NCI-H510A (cell line): ENCODE measurements around the gene ATXN7L3.
"Not testable (repeated sequence)": the region's sequence is repeated elsewhere in the genome, so short reads cannot be mapped to it uniquely, and the experiment has no call there.

Experiments used
- DNase-seq: peaks from one replicate; lab custom pipeline; 2025; lab: John Stamatoyannopoulos, UW

The ATXN7L3 gene

GRCh38 chr17:44174427-44174826 lies 25.3 kb downstream of the ATXN7L3 start:
- DNase-seq = no peak

DNA sequence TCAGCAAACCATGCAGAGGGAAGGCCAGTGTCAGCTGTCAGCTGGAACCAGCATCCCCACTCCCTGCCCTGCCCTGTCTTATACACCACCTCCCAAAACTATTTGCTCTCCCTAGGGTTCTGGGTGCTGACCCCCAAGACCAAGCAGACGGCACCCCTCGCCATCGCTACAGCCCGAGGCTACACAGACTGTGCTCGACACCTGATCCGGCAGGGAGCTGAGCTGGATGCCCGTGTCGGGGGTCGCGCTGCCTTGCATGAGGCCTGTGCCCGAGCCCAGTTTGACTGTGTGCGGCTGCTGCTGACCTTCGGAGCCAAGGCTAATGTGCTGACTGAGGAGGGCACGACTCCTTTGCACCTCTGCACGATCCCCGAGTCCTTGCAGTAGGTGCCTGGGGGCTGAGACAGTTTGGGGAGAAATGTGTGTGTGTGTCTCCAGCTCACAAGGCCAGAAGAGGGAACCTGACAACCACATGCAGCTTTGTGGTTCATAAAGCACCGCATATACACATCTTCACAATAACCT lies 27.7 kb downstream of the ATXN7L3 start:
- DNase-seq = no peak

- DNase-seq = no peak
Measured at GRCh38 chr17:44170499-44171201, 29.0 kb downstream of the ATXN7L3 start, which contains the start of gene ASB16. Gene ASB16, plus strand, starts transcription at chr17:44170704. Its CDS starts 86 bp downstream, at chr17:44170790.

- DNase-seq = no peak
Measured at GRCh38 chr17:44170135-44170498, 29.6 kb downstream of the ATXN7L3 start.

- no peak for DNase-seq
Measured at GRCh38 chr17:44167181-44167861, 32.4 kb downstream of the ATXN7L3 start.

DNA sequence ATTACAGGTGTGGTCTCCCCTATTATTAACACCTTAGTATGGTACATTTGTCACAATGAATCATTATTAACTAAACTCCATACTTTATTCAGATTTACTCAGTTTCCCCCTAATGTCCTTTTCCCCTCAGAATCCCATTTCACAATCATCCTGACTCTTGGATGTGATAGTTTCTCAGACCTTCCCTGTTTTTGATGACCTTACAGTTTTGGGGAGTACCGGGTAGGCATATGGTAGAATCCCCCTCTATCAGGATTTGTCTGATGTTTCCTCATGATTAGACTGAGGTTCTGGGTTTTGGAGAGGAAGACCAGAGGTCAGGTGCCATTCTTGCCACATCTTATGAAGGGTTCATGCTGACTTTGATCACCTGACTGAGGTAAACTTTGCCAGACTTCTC lies 35.2 kb downstream of the ATXN7L3 start:
- DNase-seq = no peak

GRCh38 chr17:44159519-44160210 lies 40.0 kb downstream of the ATXN7L3 start:
- DNase-seq = no peak

DNA sequence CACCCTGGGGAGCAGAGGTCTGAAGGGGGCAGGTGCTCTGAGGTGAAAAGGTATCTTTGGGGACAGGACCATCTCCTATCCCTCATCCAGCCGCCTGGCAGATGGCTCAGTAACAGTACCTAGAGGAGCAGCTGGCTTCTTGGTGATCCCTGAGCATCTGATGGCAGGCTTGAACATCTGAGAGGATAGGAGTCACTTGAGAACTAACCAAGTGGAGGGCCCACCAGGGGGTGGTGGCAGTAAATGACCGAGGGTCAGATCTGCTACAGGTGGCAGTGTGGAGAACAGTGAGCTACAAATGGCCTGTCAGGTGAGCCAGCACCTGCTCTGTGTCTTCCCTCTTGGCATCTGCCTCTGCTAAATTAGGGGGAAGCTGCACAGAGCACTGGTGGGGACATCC lies 44.2 kb downstream of the ATXN7L3 start:
- DNase-seq = peak; percentile 58

DNA sequence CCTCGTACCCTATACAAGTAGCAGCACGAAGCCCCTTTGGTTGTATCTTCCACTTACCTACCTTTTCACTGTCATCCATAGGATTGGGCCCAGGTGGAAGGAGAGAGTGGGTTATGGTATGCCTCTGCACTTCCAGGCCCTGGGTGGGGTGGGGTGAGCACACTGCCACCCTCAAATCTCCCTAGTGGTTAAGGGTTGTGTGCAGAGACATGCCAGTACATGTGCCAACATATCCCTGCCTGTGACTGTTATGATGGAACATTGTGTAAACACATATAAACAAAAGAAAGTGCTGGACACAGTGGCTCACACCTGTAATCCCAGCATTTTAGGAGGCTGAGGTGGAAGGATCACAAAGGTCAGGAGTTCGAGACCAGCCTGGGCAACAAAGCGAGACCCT lies 46.8 kb downstream of the ATXN7L3 start:
- no peak for DNase-seq

DNA sequence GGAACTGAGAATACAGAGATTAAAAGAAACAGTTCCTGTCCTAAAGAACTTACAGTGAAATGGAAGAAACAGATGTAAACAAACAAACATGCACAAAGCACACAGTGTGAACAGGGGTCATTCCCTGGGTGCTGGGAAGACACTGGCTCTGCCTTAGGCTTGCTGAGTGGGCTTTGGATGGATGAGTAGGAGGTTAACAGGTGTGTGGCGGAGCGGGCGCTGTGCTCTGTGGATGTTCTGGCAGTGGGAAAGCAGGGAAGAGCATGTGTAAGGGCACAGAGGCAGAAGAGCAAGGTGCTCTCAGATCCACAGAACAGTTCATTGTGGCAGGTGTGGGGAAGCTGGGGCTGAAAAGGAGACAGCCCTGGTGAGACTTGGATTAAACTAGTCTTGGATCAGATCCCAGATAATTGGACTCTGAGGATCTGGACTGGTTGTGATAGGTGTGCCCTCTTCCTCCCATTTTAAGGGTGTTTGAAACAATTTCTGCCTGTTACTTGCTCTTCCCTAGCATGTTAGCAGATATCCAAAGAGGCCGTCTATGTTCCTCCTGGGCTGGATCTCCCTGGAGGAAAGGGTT lies 49.8 kb downstream of the ATXN7L3 start:
- DNase-seq = no peak

DNA sequence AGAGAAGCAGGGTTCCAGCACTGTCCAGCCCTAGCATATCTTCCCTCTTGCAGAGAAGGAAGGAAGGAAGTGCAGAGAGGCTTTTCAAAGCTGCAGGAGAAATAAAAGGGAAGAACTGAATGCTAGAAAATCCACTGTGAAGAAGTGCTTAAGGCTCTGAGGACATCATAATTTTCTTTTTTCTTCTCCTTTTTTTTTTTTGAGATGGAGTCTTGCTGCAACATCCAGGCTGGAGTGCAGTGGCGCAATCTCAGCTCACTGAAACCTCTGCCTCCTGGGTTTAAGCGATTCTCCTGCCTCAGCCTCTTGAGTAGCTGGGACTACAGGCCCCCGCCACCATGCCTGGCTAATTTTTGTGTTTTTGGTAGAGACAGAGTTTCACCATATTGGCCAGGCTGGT lies 50.6 kb downstream of the ATXN7L3 start:
- DNase-seq = not testable (repeated sequence)

DNA sequence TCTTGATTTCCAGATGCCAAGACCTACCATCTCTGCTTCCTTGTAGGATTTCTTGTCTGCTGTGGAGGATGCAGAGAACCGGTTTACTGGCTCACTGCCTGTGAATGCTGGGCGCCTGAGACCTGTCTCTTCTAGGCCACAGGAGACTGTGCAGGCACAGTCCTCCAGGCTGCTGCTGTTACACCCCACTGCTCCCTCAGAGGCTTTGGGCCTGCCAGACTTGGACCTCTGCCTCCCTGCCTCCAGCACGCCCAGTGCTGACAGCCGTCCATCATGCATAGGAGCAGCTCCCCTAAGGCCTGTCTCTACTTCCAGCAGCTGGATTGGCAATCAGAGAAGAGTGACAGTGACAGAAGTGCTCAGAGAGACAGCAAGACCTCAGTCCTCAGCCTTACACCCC lies 51.9 kb downstream of the ATXN7L3 start:
- DNase-seq = no peak

GRCh38 chr17:44146375-44147346 lies 53.0 kb downstream of the ATXN7L3 start:
- DNase-seq = no peak

DNA sequence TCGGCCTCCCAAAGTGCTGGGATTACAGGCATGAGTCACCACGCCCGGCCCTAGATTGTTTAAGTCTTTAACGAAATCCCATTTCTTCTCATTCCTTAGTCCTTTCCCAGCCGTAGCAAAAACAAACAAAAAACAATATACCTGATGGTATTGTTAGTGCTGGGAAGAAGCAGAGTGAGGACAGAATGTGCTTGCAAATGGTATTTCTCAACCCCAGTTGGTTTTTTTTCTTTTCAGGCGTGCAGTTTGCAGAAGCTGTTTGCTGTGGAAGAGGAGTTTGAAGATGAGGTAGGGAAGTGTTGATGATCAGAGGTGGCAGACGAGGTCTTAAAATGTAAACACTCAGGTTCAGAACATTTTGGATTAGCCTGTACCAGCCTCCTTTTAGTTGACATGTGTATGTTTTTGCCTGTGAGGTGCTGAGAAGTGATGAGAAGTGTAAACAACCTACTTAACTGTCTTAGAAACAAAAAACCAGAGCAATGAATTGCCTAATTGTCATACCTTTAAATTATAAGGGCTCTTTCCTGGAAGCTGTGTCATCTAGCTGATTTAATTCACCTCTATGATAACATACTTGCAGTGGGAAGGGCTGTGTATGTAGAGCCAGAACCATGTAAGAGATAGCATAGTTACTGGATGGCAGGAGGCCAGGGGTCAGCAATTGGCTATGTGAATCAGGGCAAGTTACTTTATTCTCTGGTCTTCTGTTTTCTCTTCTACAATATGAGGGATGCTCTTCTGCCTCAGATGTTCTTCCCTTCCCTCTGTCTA lies 54.5 kb downstream of the ATXN7L3 start:
- DNase-seq = no peak

DNA sequence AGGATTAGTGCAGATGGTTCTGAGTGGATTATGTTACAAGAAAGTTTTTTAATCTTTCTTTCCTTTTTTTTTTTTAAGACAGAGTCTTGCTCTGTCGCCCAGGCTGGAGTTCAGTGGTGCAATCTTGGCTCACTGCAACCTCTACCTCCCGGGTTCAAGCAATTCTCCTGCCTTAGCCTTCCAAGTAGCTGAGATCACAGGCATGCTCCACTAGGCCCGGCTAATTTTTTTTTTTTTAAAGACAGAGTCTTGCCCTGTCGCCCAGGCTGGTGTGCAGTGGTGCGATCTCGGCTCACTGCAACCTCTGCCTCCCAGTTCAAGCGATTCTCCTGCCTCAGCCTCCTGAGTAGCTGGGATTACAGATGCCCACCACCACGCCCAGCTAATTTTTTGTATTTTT lies 55.8 kb downstream of the ATXN7L3 start:
- not testable (repeated sequence) for DNase-seq
